HepG2 (cell line): ENCODE data around the gene SETD1B. TPM values are rescaled to one million over a fixed set of nuclear protein-coding genes. Genes with fewer than 3 reads are reported as not detected.

Experiments used
- GATAD1 ChIP-seq: IDR thresholded peaks from 2 replicates; pipeline ENCODE4 v1.6.1; 2016; ENCODE audit warnings: missing genetic modification reagents, missing compliant biosample characterization
- KDM2A ChIP-seq: sonication (generic); formaldehyde crosslinking; IDR thresholded peaks from 2 replicates; pipeline ENCODE4 v1.4.0; 2020; ENCODE audit warnings: low read depth, missing genetic modification reagents, borderline replicate concordance
- TBX2 ChIP-seq: sonication (generic); formaldehyde crosslinking; IDR thresholded peaks from 2 replicates; pipeline ENCODE4 v1.5.0; 2020; ENCODE audit warnings: missing genetic modification reagents, mild to moderate bottlenecking, borderline replicate concordance
- ZBTB7B ChIP-seq: sonication (generic); formaldehyde crosslinking; IDR thresholded peaks from 2 replicates; pipeline ENCODE4 v1.4.0; 2020; ENCODE audit warnings: missing genetic modification reagents
- ZNF350 ChIP-seq: sonication (generic); formaldehyde crosslinking; IDR thresholded peaks from 2 replicates; pipeline ENCODE4 v1.4.0; 2020; ENCODE audit warnings: mild to moderate bottlenecking, low read depth, missing genetic modification reagents, borderline replicate concordance
- polyA plus RNA-seq, 8 experiments: library from polyadenylated mRNA; depleted of rRNA in 3 of 8; stranded (reverse) in 7 of 8; unstranded in 1 of 8; fragments of >200 nt; fragmentation: Illumina TruSeq in 4 of 8; extraction: Trizol in 4 of 8; gene quantifications; 2 replicates each; pipeline versions ENCODE4 v1.2.1 to v1.2.3, GENCODE V29; 2011 to 2016; ENCODE audit warnings: low read depth in 4 of 8, missing spikeins in 1 of 8, mixed read lengths in 1 of 8; ENCODE audit not compliant: insufficient read depth in 1 of 8
- total RNA-seq, 5 experiments: library from RNA; depleted of rRNA; stranded (reverse); fragments of >200 nt; fragmentation: Illumina TruSeq; extraction: Trizol; gene quantifications; 2 replicates each; pipeline ENCODE4 v1.2.3, GENCODE V29; 2016; ENCODE audit warnings: low read depth in 1 of 5
- TF ChIP-seq, protein P1 (sequence below): sonication (generic); formaldehyde crosslinking; IDR thresholded peaks from 2 replicates; pipeline ENCODE4 v1.8.1; 2023; ENCODE audit warnings: mild to moderate bottlenecking, moderate library complexity, missing genetic modification reagents
- TF ChIP-seq, protein P2 (sequence below), 2 experiments: fragments of 450-650 bp in 1 of 2; sonication (generic) in 1 of 2; formaldehyde crosslinking in 1 of 2; IDR thresholded peaks; 2 replicates each; pipeline versions ENCODE4 v1.6.1 to v1.8.0; 2016 to 2022; ENCODE audit warnings: antibody characterized with exemption in 1 of 2, mild to moderate bottlenecking in 1 of 2, missing genetic modification reagents in 1 of 2
- TF ChIP-seq, protein P3 (sequence below): sonication (generic); formaldehyde crosslinking; IDR thresholded peaks from 2 replicates; pipeline ENCODE4 v1.4.0; 2020; ENCODE audit warnings: low read depth, mild to moderate bottlenecking, missing genetic modification reagents
- TF ChIP-seq, protein P4 (sequence below): sonication (generic); formaldehyde crosslinking; IDR thresholded peaks from 2 replicates; pipeline ENCODE4 v1.4.0; 2020; ENCODE audit warnings: missing genetic modification reagents

Gene SETD1B
- total and polyA plus RNA-seq, 2 of the 13 experiments (the other 11 are each of a cell fraction or from before 2014, with no cell fraction given): 1.1 to 1.4 TPM

DNA sequence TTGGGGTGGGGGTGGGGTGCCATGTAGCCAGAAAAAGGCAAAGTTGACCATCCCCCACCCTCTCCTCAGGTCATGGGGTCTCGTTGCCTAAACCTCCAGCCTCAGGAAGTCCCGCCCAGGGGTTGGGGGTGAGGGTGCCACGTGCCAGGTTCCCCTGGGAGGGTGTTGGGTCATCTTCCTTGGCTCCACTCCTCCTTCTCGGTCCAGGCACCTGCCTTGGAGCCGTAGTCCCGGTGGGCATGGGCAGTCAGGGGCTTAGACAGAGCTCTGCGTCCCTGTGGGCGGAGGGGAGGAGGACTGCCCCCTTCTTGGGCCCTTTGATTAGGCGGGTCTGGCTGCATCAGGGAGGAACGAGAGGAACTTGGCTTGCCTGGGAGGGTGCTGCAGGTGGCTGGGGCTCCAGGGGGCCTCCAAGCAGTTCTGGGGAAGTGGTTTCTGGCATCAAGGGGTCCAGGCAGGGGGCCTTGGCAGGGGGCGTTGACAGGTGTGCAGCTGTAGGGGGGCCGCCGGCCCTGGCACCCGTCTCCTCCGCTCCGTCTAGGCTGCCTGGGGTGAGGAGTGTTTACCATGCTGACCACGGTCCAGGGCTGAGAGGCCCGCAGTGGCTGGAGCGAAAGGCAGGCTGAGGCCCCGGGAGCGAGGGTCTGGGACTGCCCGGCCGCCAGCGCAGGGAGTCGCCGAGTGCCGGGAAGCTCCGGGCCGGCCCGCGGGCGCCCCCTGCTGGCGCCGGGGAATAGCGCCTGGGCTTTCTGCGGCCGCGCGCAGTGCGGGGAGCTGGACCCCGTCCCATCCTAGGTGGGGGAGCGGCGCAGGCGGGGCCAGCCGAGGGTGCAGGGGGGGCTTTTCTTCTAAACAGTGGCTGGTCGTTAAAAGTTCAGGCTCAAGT, 7.9 kb downstream of the SETD1B start (continued):
- TF ChIP-seq GATAD1 (CRISPR knock-in tag) (no peak; the same call in 1 of the 2 replicates), TBX2 (CRISPR knock-in tag) (peak; percentile 13; the same call in 1 of the 2 replicates), KDM2A (0 out of 2 replicates have a peak, but pooled peaks have one; percentile 30), ZBTB7B (CRISPR knock-in tag) (peak; percentile 70; the same call in 1 of the 2 replicates), ZNF350 (CRISPR knock-in tag) (peak; percentile 14; the same call in 1 of the 2 replicates)
- TF ChIP-seq, protein P1, sequence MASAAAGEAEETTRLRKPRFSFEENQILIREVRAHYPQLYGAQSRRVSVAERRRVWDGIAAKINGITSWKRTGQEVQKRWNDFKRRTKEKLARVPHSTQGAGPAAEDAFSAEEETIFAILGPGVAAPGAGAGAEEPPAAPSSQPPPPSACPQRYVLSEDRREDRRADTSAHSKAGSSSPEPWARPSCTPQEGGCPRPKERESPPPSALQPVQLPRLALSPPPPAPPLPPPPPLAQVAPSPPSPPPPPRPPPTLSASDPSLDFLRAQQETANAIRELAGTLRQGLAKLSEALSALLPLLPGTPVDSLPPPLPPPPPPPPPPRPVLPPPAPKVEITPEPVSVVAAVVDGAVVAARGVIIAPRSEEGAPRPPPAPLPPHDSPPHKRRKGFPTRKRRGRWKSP (CRISPR knock-in tag): peak; percentile 20
- TF ChIP-seq, protein P2, sequence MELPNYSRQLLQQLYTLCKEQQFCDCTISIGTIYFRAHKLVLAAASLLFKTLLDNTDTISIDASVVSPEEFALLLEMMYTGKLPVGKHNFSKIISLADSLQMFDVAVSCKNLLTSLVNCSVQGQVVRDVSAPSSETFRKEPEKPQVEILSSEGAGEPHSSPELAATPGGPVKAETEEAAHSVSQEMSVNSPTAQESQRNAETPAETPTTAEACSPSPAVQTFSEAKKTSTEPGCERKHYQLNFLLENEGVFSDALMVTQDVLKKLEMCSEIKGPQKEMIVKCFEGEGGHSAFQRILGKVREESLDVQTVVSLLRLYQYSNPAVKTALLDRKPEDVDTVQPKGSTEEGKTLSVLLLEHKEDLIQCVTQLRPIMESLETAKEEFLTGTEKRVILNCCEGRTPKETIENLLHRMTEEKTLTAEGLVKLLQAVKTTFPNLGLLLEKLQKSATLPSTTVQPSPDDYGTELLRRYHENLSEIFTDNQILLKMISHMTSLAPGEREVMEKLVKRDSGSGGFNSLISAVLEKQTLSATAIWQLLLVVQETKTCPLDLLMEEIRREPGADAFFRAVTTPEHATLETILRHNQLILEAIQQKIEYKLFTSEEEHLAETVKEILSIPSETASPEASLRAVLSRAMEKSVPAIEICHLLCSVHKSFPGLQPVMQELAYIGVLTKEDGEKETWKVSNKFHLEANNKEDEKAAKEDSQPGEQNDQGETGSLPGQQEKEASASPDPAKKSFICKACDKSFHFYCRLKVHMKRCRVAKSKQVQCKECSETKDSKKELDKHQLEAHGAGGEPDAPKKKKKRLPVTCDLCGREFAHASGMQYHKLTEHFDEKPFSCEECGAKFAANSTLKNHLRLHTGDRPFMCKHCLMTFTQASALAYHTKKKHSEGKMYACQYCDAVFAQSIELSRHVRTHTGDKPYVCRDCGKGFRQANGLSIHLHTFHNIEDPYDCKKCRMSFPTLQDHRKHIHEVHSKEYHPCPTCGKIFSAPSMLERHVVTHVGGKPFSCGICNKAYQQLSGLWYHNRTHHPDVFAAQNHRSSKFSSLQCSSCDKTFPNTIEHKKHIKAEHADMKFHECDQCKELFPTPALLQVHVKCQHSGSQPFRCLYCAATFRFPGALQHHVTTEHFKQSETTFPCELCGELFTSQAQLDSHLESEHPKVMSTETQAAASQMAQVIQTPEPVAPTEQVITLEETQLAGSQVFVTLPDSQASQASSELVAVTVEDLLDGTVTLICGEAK (IDR thresholded peaks at IDR 0.05): no peak
- TF ChIP-seq, protein P2 (CRISPR knock-in tag; IDR thresholded peaks at IDR 0.05): peak; percentile 44
- TF ChIP-seq, protein P3, sequence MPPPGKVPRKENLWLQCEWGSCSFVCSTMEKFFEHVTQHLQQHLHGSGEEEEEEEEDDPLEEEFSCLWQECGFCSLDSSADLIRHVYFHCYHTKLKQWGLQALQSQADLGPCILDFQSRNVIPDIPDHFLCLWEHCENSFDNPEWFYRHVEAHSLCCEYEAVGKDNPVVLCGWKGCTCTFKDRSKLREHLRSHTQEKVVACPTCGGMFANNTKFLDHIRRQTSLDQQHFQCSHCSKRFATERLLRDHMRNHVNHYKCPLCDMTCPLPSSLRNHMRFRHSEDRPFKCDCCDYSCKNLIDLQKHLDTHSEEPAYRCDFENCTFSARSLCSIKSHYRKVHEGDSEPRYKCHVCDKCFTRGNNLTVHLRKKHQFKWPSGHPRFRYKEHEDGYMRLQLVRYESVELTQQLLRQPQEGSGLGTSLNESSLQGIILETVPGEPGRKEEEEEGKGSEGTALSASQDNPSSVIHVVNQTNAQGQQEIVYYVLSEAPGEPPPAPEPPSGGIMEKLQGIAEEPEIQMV: no peak
- TF ChIP-seq, protein P4, sequence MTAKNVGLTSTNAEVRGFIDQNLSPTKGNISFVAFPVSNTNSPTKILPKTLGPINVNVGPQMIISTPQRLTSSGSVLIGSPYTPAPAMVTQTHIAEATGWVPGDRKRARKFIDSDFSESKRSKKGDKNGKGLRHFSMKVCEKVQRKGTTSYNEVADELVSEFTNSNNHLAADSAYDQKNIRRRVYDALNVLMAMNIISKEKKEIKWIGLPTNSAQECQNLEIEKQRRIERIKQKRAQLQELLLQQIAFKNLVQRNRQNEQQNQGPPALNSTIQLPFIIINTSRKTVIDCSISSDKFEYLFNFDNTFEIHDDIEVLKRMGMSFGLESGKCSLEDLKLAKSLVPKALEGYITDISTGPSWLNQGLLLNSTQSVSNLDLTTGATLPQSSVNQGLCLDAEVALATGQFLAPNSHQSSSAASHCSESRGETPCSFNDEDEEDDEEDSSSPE (CRISPR knock-in tag): peak; percentile 15; the same call in 1 of the 2 replicates
